Eye (tissue), 1 donor: ENCODE measurements around the gene TTYH3.

ENCODE experiments used
- DNase-seq: peaks from one replicate; pipeline ENCODE4 v3.0.0-alpha.2; 2015

TTYH3 gene

GRCh38 chr7:2649991-2650390, 18.2 kb downstream of the TTYH3 start:
- no peak for DNase-seq

- no peak for DNase-seq
These were observed 18.7 kb downstream of the TTYH3 start for GRCh38 chr7:2650451-2650850.

GRCh38 chr7:2651336-2651735, 19.6 kb downstream of the TTYH3 start:
- DNase-seq, result no peak

- no peak for DNase-seq
These were observed 20.3 kb downstream of the TTYH3 start for GRCh38 chr7:2651847-2652735.

GRCh38 chr7:2652736-2653060, 20.9 kb downstream of the TTYH3 start:
- no peak for DNase-seq

- DNase-seq, result no peak
These were observed 22.3 kb downstream of the TTYH3 start for GRCh38 chr7:2654059-2654458.

GRCh38 chr7:2655870-2656614, 24.3 kb downstream of the TTYH3 start:
- DNase-seq, result no peak

- no peak for DNase-seq
These were observed 25.4 kb downstream of the TTYH3 start for GRCh38 chr7:2657208-2657607.

GRCh38 chr7:2657920-2658671, 26.3 kb downstream of the TTYH3 start:
- DNase-seq, result no peak

- DNase-seq, result no peak
These were observed 27.2 kb downstream of the TTYH3 start for GRCh38 chr7:2658941-2659340.

- no peak for DNase-seq
These were observed 28.0 kb downstream of the TTYH3 start for GRCh38 chr7:2659556-2660358.

- DNase-seq, result no peak
These were observed 28.7 kb downstream of the TTYH3 start for GRCh38 chr7:2660359-2661095.

- no peak for DNase-seq
These were observed 29.3 kb downstream of the TTYH3 start for GRCh38 chr7:2661096-2661449.

GRCh38 chr7:2661602-2662272, 30.0 kb downstream of the TTYH3 start:
- DNase-seq, result no peak

GRCh38 chr7:2662273-2663120, 30.7 kb downstream of the TTYH3 start:
- DNase-seq, result no peak

- no peak for DNase-seq
These were observed 31.5 kb downstream of the TTYH3 start for GRCh38 chr7:2663121-2663886.

- DNase-seq, result no peak
These were observed 32.2 kb downstream of the TTYH3 start for GRCh38 chr7:2663960-2664359.

- peak; percentile 50 for DNase-seq
These were observed 33.6 kb downstream of the TTYH3 start for GRCh38 chr7:2665359-2665791.

GRCh38 chr7:2666155-2666554, 34.4 kb downstream of the TTYH3 start:
- DNase-seq, result no peak
